WERI-Rb-1 (cell line): ENCODE results near the gene COASY.
"Not testable (repeated sequence)": the region's sequence is repeated elsewhere in the genome, so short reads cannot be mapped to it uniquely, and the experiment has no call there.

Source experiments
- DNase-seq: peaks from one replicate; pipeline ENCODE4 v3.0.0-alpha.2; 2020
- H3K27ac ChIP-seq: fragments of 250-450 bp; sonication (Bioruptor Pico); 2 replicates; pipeline ENCODE4 v1.5.1; 2020; ENCODE audit warnings: mild to moderate bottlenecking, moderate library complexity
- H3K27me3 ChIP-seq: fragments of 250-450 bp; sonication (Bioruptor Pico); 2 replicates; pipeline ENCODE4 v1.5.1; 2021; ENCODE audit warnings: mild to moderate bottlenecking, low read depth, moderate library complexity; ENCODE audit not compliant: insufficient read depth, severe bottlenecking
- H3K36me3 ChIP-seq: fragments of 250-450 bp; sonication (Bioruptor Pico); 2 replicates; pipeline ENCODE4 v1.5.1; 2020; ENCODE audit warnings: mild to moderate bottlenecking, moderate library complexity
- H3K4me3 ChIP-seq: 2 replicates; pipeline ENCODE4 v1.5.1; 2011; ENCODE audit warnings: low read depth, mild to moderate bottlenecking, control low read depth, low read length
- H3K9me3 ChIP-seq: fragments of 250-450 bp; sonication (Bioruptor Pico); 2 replicates; pipeline ENCODE4 v1.5.1; 2021; ENCODE audit warnings: mild to moderate bottlenecking, moderate library complexity; ENCODE audit not compliant: severe bottlenecking
- TF ChIP-seq, protein P1 (sequence below): IDR thresholded peaks from 2 replicates; pipeline ENCODE4 v1.5.1; 2011; ENCODE audit warnings: low read depth, mild to moderate bottlenecking, control low read depth, inconsistent platforms, low read length

Gene COASY

DNA sequence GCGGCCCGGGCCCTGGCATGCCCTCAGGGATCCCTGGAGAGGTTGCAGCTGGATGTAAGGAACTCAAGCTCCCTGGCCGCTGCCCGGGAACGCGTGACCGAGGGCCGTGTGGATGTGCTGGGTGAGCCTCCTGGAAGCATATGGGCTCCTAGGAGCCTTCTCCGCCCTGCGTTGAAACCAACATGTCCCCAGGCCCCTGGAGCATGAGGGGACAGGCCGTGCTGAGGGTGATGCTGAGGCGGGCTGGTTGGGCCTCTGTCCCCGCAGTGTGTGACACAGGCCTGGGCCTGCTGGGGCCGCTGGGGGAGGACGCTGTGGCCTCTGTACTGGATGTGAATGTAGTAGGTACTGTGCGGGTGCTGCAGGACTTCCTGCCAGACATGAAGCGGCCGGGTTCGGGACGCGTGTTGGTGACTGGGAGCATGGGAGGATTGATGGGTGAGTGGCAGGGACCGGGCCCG, 14.9 kb upstream of the COASY start:
- H3K27ac ChIP-seq: no peak overlapping the region
- DNase-seq: no peak
- TF ChIP-seq, protein P1, sequence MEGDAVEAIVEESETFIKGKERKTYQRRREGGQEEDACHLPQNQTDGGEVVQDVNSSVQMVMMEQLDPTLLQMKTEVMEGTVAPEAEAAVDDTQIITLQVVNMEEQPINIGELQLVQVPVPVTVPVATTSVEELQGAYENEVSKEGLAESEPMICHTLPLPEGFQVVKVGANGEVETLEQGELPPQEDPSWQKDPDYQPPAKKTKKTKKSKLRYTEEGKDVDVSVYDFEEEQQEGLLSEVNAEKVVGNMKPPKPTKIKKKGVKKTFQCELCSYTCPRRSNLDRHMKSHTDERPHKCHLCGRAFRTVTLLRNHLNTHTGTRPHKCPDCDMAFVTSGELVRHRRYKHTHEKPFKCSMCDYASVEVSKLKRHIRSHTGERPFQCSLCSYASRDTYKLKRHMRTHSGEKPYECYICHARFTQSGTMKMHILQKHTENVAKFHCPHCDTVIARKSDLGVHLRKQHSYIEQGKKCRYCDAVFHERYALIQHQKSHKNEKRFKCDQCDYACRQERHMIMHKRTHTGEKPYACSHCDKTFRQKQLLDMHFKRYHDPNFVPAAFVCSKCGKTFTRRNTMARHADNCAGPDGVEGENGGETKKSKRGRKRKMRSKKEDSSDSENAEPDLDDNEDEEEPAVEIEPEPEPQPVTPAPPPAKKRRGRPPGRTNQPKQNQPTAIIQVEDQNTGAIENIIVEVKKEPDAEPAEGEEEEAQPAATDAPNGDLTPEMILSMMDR: no peak

DNA sequence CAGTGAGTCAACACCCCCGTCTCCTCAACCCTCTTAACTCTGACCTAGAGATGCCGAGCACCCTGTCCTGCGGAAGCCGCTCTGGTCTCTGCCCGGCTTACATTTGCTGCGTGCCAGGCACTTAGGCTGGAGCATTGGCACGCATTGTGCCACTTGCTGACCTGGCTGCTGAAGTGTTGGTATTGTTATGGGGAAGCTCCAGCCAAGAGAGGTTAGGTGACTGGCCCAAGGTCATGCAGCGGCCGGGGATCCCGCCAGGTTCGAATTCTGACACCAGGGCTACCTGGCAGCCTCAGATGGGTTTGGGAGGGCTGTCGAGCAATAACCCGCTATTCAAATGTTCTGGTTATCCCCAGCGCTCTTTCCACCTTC, 14.3 kb upstream of the COASY start:
- Histone ChIP-seq H3K36me3 (peaks cover 31% of the 10 kb centered on the region), H3K4me3 (no peak overlapping the region), H3K27ac (no peak overlapping the region), H3K9me3 (no peaks in the 10 kb centered on the region), H3K27me3 (no peaks in the 10 kb centered on the region)
- TF ChIP-seq, protein P1: no peak
- no peak for DNase-seq

More for the DNA sequence above, 14.9 kb upstream of the COASY start:
- no peak overlapping the region for H3K4me3 ChIP-seq
- H3K27me3 ChIP-seq: no peaks in the 10 kb centered on the region
- no peaks in the 10 kb centered on the region for H3K9me3 ChIP-seq
- peaks cover 37% of the 10 kb centered on the region for H3K36me3 ChIP-seq

DNA sequence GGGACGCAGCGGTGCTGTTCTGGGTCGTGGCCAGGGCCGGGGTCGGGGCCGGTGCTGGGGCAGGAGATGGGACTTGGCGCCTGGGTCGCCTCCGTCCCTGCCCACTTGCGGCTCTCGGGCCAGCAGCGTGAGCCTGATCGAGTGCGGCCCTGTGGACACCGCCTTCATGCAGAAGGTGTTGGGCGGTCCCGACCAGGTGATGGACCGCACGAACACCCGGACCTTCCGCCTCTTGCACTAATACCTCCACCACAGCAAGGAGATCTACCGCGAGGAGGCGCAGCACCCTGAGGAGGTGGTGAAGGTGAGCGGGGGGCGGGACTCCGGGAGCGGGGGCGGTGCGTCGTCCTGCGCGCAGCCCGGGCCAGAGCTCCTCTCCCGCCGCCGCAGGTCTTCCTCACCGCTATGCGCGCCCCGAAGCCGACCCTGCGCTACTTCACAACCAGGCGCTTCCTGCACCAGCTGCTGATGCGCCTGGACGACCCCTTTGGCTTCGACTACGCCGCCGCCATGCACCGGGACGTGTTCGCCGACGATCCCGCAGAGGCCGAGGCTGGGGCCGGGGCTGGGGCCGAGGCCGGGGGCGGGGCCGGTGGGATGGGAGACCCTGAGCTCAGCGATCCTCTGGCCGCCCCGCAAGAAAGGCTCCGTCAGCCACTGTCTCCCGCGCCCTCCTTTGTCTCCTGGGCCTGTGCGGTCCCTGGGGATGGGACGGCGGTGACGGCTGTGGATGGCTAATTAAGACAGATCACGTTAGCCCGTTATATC, 13.7 kb upstream of the COASY start:
- H3K4me3 ChIP-seq: no peak overlapping the region
- peaks cover 27% of the 10 kb centered on the region for H3K36me3 ChIP-seq
- TF ChIP-seq, protein P1: no peak
- H3K27me3 ChIP-seq: no peaks in the 10 kb centered on the region
- H3K9me3 ChIP-seq: no peaks in the 10 kb centered on the region
- H3K27ac ChIP-seq: no peak overlapping the region
- DNase-seq: no peak

DNA sequence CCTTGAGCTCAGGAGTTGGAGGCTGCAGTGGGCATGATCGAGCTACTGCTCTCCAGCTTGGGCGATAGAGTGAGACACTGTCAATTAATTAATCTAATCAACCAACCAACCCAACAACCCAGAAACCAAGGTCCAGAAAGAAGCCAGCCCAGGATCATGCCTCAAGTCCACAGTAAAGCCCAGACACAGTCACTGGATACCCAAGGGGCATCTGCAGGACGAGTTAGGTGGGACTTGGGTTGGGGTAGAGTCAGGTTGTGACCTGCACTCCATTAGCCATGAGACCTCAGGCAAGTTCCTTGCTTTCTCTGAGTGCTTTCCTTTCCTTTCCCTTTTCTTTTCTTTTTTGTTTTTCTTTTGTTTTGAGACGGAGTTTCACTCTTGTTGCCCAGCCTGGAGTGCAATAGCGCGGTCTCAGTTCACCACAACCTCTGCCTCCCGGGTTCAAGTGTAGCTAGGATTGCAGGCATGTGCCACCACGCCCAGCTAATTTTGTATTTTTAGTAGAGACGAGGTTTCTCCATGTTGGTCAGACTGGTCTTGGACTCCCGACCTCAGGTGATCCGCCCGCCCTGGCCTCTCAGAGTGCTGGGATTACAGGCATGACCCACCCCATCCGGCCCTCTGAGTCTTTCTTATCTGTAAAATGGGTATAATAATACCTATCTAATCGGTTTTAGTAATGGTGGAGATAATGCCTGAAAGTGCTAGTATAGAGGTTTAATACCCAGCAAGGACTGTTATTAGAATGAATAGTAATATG, 12.8 kb upstream of the COASY start:
- Histone ChIP-seq H3K27me3 (no peaks in the 10 kb centered on the region), H3K36me3 (peaks cover 25% of the 10 kb centered on the region), H3K9me3 (no peaks in the 10 kb centered on the region), H3K4me3 (no peak overlapping the region), H3K27ac (no peak overlapping the region)
- DNase-seq: no peak
- TF ChIP-seq, protein P1: no peak

DNA sequence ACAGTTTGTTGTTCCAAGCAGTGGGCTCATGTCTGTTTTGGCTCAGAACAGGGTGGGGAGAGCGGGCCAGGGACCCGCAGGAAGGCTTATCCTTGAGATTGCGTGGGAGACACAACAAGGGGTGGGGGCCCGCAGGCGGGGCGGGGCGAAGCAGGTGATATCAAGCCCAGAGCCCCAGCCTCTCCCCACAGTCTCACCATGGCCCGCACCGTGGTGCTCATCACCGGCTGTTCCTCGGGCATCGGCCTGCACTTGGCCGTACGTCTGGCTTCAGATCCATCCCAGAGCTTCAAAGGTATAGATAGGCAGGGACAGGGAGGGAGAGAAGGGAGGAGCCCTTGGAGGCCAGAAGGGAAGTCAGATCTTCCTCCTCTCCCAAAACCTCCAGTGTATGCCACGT, 9.2 kb upstream of the COASY start, which contains the start of gene HSD17B1:
HSD17B1 (plus strand) TSS at position 188 of the 400 bp plus-strand sequence; CDS start at position 199, 11 bp downstream.
- H3K27ac ChIP-seq: 0 out of 2 replicates have a peak within 1 kb of the TSS, but pooled peaks have one; percentile 7
- not testable (repeated sequence) for H3K27me3 ChIP-seq, H3K9me3 ChIP-seq, H3K4me3 ChIP-seq, DNase-seq
- H3K36me3 ChIP-seq: peaks cover 14% of the 10 kb centered on the region

DNA sequence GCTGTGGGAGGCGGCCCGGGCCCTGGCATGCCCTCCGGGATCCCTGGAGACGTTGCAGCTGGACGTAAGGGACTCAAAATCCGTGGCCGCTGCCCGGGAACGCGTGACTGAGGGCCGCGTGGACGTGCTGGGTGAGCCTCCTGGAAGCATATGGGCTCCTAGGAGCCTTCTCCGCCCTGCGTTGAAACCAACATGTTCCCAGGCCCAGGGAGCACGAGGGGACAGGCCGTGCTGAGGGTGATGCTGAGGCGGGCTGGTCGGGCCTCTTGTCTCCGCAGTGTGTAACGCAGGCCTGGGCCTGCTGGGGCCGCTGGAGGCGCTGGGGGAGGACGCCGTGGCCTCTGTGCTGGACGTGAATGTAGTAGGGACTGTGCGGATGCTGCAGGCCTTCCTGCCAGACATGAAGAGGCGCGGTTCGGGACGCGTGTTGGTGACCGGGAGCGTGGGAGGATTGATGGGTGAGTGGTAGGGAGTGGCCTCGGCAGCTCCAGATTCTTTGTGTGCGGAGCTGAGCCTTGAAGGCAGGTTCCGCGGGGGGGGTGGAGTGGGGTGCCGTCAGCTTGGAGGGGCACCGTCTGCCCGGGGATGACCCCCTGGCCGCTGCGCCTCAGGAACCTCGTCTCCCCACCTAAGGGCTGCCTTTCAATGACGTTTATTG, 8.7 kb upstream of the COASY start:
- TF ChIP-seq, protein P1: no peak
- Histone ChIP-seq H3K27me3 (no peaks in the 10 kb centered on the region), H3K36me3 (peaks cover 14% of the 10 kb centered on the region), H3K4me3 (no peak overlapping the region), H3K9me3 (no peaks in the 10 kb centered on the region), H3K27ac (no peak overlapping the region)
- no peak for DNase-seq
